GM12891 (cell line): Measurements from ENCODE around the gene CABP5.

Experiments
- PAX5 ChIP-seq: IDR thresholded peaks from 2 replicates; pipeline ENCODE4 v1.6.1; 2011; ENCODE audit warnings: low read length, moderate library complexity, mild to moderate bottlenecking; ENCODE audit not compliant: insufficient read depth, severe bottlenecking
- POLR2A ChIP-seq: IDR thresholded peaks from 2 replicates; pipeline ENCODE4 v1.6.1; 2011; ENCODE audit warnings: low read depth, low read length, control low read depth
- TAF1 ChIP-seq: IDR thresholded peaks from 2 replicates; pipeline ENCODE4 v1.6.1; 2011; ENCODE audit warnings: low read depth, low read length, control low read depth

DNA sequence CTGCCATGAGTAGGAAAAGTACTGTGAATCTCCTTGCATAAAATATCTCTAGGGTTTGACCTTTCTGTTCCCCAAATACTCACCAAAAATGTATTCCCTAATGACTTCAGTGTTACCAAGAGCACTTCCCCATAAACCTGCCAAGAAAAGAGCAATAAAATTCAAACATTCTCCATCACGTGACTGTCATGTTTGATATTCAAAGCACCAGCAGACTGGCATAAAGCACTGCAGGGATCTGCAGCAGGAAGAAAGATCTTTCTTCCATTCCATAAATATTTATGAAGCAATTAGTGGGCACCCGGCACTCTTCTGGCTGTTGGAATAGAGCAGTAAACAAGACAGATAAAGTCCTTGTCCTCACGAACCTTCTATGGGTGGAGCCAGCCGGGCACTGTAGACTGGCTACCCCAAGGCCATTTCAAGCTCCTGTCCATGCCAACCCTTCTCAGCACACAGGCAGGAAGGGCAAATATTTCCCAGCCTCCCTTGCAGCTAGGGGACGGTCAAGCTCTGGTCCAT lies 46.5 kb upstream of the CABP5 start:
- TF ChIP-seq TAF1 = no peak
- no peak for TF ChIP-seq POLR2A
- no peak for TF ChIP-seq PAX5
